ENCODE measurements around the gene PROB1. TPM values are rescaled to one million over a fixed set of nuclear protein-coding genes. Genes with fewer than 3 reads are reported as not detected.

PROB1 gene
- total RNA-seq, 1 experiment from 2014 or later, result 2.3 TPM

DNA sequence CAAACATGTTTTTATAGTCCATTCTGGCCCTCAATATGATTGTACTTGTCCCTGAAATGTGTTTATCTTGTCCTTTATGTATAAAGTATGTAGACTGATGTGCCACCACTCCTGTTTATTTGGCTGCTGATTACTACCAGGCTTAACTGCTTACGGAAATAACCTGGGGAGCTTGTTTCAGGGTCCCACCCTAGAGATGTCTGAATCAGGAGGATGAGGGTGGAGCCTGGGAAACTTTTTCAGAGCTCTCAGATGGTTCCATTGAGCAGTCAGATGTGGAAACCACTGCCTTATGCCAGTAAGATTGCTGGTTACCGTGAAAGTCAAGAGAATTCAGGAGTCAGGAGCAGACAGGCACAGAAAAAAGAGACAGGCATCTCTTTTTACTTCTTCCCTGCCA, 31.0 kb downstream of the PROB1 start:
- no TSS peak for BruUV-seq (replicated peaks)
- Histone ChIP-seq H3K4me3 (ENCODE audit: low read depth in 2 of 2, low read length in 2 of 2) (no peak overlapping the region), H3K9me3 (ENCODE audit: control insufficient read depth, insufficient read depth, low read depth, low read length) (no peaks in the 10 kb centered on the region), H3K27me3 (ENCODE audit: control insufficient read depth, insufficient read depth, low read length) (no peaks in the 10 kb centered on the region), H3K4me1 (ENCODE audit: control insufficient read depth, insufficient read depth, low read length) (no peaks in the 10 kb centered on the region), H3K36me3 (ENCODE audit: control insufficient read depth, insufficient read depth, low read length) (peaks cover 12% of the 10 kb centered on the region), H3K27ac (ENCODE audit: low read length) (no peak overlapping the region)
- ATAC-seq (no peak), DNase-seq (ENCODE audit: low read depth, low spot score) (no peak)
- TF ChIP-seq TCF7L2 (IDR thresholded peaks at IDR 0.05; ENCODE audit: low read depth, low read length) (no peak), POLR2AphosphoS5 (IDR thresholded peaks at IDR 0.05; ENCODE audit: low read depth, low read length) (no peak), SIN3A (IDR thresholded peaks at IDR 0.05; ENCODE audit: borderline replicate concordance, insufficient read depth, low read depth, low read length) (no peak)
- TF ChIP-seq, protein P1, sequence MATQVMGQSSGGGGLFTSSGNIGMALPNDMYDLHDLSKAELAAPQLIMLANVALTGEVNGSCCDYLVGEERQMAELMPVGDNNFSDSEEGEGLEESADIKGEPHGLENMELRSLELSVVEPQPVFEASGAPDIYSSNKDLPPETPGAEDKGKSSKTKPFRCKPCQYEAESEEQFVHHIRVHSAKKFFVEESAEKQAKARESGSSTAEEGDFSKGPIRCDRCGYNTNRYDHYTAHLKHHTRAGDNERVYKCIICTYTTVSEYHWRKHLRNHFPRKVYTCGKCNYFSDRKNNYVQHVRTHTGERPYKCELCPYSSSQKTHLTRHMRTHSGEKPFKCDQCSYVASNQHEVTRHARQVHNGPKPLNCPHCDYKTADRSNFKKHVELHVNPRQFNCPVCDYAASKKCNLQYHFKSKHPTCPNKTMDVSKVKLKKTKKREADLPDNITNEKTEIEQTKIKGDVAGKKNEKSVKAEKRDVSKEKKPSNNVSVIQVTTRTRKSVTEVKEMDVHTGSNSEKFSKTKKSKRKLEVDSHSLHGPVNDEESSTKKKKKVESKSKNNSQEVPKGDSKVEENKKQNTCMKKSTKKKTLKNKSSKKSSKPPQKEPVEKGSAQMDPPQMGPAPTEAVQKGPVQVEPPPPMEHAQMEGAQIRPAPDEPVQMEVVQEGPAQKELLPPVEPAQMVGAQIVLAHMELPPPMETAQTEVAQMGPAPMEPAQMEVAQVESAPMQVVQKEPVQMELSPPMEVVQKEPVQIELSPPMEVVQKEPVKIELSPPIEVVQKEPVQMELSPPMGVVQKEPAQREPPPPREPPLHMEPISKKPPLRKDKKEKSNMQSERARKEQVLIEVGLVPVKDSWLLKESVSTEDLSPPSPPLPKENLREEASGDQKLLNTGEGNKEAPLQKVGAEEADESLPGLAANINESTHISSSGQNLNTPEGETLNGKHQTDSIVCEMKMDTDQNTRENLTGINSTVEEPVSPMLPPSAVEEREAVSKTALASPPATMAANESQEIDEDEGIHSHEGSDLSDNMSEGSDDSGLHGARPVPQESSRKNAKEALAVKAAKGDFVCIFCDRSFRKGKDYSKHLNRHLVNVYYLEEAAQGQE (IDR thresholded peaks at IDR 0.05; ENCODE audit: insufficient read depth in 1 of 2, low read depth in 2 of 2, low read length in 1 of 2), result no peak
- TF ChIP-seq, protein P2, sequence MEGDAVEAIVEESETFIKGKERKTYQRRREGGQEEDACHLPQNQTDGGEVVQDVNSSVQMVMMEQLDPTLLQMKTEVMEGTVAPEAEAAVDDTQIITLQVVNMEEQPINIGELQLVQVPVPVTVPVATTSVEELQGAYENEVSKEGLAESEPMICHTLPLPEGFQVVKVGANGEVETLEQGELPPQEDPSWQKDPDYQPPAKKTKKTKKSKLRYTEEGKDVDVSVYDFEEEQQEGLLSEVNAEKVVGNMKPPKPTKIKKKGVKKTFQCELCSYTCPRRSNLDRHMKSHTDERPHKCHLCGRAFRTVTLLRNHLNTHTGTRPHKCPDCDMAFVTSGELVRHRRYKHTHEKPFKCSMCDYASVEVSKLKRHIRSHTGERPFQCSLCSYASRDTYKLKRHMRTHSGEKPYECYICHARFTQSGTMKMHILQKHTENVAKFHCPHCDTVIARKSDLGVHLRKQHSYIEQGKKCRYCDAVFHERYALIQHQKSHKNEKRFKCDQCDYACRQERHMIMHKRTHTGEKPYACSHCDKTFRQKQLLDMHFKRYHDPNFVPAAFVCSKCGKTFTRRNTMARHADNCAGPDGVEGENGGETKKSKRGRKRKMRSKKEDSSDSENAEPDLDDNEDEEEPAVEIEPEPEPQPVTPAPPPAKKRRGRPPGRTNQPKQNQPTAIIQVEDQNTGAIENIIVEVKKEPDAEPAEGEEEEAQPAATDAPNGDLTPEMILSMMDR (IDR thresholded peaks at IDR 0.05), result no peak
- intact Hi-C loops (cut with micrococcal nuclease; ENCODE audit: unreplicated experiment), result no loop called here
- ChIA-PET POLR2A (no interaction called here), CTCF (no interaction called here)
- in situ Hi-C loops (cut with HindIII; ENCODE audit: low pct_unique_long_range_greater_than_20kb, low sequenced_read_pairs), result no loop called here

DNA sequence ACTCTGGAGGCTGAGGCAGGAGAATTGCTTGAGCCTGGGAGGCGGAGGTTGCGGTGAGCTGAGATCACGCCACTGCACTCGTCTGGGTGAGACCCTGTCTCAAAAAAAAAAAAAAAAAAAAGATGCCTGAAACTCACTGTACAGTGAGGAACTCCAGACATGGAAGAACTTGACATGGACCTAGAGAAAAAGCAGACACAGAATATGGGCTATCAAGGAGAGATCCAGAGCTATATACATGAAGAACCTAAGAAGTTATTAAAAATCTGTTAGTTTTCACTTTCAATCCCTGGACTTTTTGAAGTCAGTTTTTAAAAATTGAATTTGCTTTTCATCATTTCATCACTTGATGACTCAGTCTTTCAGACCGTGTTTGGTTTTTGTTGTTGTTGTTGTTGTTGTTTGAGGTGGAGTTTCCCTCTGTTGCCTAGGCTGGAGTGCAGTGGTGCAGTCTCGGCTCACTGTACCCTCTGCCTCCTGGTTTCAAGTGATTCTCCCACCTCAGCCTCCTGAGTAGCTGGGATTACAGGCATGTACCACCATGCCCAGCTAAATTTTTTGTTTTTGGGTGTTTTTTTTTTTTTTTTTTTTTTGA, 33.0 kb downstream of the PROB1 start:
- Histone ChIP-seq H3K4me1 (ENCODE audit: control insufficient read depth, insufficient read depth, low read length) (no peaks in the 10 kb centered on the region), H3K36me3 (ENCODE audit: control insufficient read depth, insufficient read depth, low read length) (peaks cover 7% of the 10 kb centered on the region; the same call in 1 of the 2 replicates), H3K27ac (ENCODE audit: low read length) (no peak overlapping the region), H3K9me3 (ENCODE audit: control insufficient read depth, insufficient read depth, low read depth, low read length) (no peaks in the 10 kb centered on the region), H3K4me3 (ENCODE audit: low read depth in 2 of 2, low read length in 2 of 2) (no peak overlapping the region), H3K27me3 (ENCODE audit: control insufficient read depth, insufficient read depth, low read length) (no peaks in the 10 kb centered on the region)
- ChIA-PET CTCF (no interaction called here), POLR2A (interaction anchor here (0.7 kb wide), 1 partner anchor 534 kb away, joined by 7 read pairs; no protein-coding TSS in a partner anchor)
- TF ChIP-seq, protein P2 (IDR thresholded peaks at IDR 0.05), result no peak
- TF ChIP-seq TCF7L2 (IDR thresholded peaks at IDR 0.05; ENCODE audit: low read depth, low read length), result no peak
- TF ChIP-seq, protein P1 (IDR thresholded peaks at IDR 0.05; ENCODE audit: insufficient read depth in 1 of 2, low read depth in 2 of 2, low read length in 1 of 2), result no peak
- no peak for TF ChIP-seq SIN3A (IDR thresholded peaks at IDR 0.05; ENCODE audit: borderline replicate concordance, insufficient read depth, low read depth, low read length)
- TF ChIP-seq POLR2AphosphoS5 (IDR thresholded peaks at IDR 0.05; ENCODE audit: low read depth, low read length), result no peak
- in situ Hi-C loops (cut with HindIII; ENCODE audit: low pct_unique_long_range_greater_than_20kb, low sequenced_read_pairs), result no loop called here
- no peak for DNase-seq (ENCODE audit: low read depth, low spot score)
- no peak for ATAC-seq
- intact Hi-C loops (cut with micrococcal nuclease; ENCODE audit: unreplicated experiment), result no loop called here
- BruUV-seq (replicated peaks), result no TSS peak
